ENCODE data around the gene VPS52.
"Not testable (repeated sequence)": the region's sequence is repeated elsewhere in the genome, so short reads cannot be mapped to it uniquely, and the experiment has no call there.

The VPS52 gene

DNA sequence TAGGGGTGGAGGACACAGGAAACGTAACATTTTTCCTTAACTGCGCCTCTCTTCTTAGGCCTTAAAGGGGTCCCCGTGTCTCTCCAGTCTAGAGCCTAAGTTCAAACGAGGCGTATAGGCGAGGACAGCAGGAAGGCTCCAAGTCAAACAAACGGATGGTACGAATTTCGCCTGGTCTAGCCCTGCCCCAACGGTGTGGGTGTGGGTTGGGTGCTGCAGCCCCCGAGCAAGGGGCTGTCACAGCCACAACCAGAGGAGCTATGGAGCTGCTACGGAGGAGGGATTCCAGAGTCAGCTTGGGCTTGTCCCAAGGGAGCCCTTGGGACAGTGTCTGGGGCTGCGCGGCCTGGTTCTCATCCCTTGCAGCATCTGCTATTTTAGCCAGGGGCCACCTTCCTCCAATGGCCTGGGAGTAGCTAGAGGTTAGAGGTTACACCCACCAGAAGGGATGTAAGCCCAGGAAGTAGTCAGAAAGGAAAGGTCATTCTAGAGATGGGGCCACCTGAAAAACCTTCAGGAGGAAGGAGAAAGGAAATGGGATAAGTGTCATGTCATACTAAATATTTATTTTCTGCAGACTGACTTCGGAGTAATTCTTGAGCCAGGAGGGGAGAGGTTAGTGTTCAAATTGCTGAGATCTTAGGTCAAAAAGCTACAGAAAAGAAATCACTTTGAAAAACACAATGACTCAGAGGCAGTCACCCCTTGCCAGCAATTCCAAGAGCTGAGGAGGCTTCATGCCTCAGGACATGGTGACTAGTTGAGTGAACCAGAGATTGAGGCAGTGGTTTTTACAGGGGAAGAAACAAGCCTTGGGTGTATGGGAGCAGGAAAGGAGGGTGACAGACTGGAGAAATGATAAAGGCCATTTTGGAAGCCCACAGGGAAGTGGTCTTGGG lies 21.7 kb downstream of the VPS52 start:
- no peak for DNase-seq (ENCODE audit: low spot score)

DNA sequence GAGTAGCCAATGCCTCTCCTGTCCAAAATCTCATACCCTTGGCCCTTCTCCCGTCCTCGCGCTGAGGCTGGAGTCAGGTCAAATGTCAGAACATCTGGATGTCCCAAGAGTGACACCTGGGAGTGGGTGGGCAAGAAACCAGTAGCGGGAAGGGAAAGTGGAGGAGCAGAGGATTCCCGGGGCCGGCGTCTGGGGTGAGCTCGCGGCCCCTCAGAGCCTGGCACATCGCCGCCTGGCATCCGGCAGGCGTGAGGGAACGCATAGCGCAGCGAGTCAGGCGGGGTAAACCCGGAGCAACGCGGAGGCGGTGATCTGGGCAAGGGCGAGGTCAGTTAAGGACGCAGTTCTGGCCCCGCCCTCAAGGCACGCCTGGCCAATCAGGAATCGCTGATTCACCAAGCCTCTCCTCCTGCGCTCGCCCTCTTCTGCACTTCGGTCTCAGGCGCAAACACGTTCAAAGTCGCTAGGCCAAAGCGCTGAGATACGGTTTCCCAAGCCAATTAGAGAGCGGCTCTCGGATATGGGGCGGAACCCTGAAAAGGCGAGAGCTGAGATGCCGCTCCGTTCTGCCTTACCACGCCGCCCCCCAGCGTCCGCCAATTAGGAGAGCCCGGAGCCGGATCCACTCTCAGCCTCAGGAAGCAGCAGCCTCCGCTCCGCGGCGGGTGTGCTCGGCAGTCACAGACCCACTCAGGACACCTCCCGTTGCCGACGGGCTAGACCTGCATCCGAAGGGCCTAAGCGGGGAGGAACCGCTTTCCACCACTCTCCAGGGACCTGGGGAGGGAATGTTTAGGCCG lies 22.5 kb downstream of the VPS52 start:
- peak; percentile 98 for DNase-seq (ENCODE audit: low spot score)

DNA sequence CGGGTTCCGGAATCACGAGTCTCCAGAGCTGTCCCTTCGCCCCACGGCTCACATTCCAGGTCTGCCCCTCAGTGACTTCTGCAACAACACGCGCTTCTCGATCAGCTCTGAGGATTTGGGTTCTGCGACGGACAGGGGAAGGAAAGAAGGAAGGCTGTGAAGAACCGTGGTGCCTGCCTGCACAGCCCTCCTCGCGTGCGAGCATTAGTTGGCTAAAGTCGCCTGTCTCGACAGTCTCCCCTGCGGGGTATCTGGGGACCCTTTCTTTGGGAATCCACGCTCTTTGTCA lies 23.1 kb downstream of the VPS52 start:
- DNase-seq (ENCODE audit: low spot score) = peak; percentile 19

DNA sequence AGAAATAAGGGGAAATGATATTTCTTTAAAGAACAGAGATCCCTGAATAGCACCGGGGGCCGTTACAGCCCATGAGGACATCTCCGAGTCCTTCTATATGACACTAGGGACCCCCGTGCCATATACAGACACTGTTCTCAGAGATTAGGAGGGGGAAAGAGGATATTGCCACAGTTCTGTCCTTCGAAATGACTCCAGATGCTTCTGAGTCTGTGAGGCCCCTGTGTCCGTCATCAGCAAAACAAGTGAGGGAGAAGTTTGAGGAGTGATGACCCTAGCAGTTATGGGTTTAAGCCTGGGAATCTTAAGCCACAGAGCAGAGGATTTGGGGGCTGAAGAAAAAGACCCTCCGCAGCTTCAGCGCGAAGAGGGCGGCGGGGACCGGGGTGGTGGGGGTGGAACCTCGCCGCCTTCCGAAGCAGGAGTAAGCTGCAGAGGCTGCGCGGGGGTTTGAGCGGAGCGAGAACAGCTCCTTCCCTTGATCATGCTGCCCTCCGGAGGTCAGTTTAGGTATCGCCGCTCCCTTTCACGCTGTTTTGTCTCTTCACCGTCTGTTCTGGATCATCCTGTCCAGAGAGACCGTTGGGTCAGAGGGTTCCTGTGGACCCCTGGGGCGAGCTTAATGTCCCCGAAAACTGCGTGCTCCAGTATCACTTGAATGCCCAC lies 23.6 kb downstream of the VPS52 start:
- peak; percentile 91 for DNase-seq (ENCODE audit: low spot score)

DNA sequence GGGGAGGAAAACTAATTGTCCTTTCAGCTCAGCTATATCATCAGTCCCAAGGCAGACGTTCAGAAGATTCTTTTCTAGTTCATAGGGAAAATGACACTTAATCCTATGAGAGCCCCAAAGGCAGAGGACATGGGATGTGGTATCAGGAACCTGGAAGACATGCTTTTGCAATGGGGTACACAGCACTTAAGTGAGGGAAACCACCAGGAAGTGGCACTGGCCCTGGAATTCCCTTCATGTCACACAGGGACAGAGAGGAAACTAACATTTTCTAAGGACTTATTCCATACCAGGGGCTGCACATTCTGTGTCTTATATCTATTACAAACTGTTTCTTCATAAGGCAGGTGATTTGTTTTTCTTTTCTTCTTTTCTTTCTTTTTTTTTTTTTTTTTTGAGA lies 28.2 kb downstream of the VPS52 start:
- no peak for DNase-seq (ENCODE audit: low spot score)

DNA sequence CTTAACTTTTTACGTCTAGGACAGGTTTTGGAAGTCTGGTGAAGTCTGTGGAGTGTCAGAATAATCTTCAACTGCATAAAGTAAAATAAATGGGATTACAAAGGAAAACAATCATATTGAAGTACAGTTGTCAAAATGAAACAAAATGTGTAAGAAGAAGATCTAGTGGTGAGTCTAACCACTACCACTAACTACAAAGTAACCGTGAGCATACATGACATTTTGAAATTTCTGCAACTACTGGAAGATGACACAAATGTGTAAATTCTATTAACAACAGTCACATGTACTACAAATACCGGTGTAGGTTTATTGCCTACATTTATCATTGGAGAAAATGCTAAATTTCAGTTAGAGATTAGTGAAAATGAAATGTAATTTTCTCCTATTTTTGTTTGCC lies 29.7 kb downstream of the VPS52 start:
- DNase-seq (ENCODE audit: low spot score) = no peak

DNA sequence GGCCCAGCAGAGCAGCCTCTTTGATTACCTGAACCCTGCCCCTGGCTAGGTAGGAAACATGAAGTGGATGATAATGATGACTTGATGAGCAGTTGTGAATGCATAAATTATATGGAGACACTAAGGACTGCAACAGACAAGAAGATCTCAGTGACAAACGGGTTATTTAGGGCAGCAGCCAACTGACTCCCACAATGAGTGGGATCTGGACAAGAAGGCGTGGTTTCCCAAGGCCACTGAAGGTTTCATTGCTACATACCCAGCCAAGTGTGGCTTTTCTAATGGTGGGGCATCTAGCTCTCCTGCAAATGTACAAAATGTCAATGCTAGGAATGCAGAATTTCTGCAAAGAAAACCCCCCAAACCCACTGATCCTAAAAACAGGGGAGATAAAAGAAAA lies 33.9 kb downstream of the VPS52 start:
- no peak for DNase-seq (ENCODE audit: low spot score)

DNA sequence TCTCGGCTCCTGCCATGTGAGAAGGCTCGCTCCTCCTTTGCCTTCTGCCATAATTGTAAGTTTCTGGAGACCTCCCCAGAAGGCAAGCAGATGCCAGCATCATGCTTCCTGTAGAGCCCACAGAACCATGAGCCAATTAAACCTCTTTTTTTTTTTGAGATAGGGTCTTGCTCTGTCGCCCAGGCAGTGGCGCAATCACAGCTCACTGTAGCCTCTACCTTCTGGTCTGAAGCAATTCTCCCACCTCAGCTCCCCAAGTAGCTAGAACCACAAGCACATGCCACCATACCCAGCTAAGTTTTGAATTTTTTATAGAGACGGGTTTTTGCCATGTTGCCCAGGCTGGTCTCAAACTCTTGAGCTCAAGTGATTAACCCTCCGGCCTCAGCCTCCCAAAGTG lies 34.8 kb downstream of the VPS52 start:
- no peak for DNase-seq (ENCODE audit: low spot score)

DNA sequence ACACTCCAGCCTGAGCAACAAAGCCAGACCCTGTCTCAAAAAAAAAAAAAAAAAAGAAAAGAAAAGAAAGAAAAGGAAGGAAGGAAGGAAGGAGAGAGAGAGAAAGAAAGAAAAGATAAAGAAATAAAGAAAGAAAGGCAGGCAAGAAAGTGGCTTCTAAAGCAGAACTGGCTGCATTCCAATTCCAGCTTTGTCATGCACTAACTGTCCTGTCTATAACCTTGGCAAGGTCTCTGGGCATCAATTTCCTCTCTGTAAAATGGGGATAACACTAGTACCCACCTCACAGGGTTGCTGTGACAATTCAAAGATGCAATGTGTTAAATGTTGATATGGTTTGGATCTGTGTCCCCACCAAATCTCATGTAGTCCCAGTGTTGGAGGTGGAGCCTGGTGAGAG lies 35.3 kb downstream of the VPS52 start:
- no peak for DNase-seq (ENCODE audit: low spot score)

DNA sequence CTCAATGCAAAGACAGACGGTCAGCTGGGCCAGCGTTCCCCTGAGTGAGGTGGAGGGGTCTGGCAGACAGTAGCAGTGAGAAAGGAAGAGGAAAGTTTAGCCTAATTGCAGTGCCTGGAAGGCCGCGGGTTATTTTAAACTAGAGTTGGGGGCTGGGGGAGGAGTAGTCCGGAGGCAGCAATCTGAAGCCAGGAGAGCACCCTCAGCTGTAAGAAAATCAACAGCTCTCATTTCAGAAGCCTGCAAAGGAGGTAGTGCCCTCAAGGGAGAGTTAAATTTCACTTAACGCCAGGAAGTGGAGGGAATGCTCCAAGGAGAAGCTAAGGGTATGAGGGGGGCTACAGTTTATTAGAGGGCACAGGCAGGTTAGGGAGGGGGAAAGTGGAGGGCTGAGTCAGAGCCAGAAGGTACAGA lies 36.4 kb downstream of the VPS52 start:
- DNase-seq (ENCODE audit: low spot score) = no peak

DNA sequence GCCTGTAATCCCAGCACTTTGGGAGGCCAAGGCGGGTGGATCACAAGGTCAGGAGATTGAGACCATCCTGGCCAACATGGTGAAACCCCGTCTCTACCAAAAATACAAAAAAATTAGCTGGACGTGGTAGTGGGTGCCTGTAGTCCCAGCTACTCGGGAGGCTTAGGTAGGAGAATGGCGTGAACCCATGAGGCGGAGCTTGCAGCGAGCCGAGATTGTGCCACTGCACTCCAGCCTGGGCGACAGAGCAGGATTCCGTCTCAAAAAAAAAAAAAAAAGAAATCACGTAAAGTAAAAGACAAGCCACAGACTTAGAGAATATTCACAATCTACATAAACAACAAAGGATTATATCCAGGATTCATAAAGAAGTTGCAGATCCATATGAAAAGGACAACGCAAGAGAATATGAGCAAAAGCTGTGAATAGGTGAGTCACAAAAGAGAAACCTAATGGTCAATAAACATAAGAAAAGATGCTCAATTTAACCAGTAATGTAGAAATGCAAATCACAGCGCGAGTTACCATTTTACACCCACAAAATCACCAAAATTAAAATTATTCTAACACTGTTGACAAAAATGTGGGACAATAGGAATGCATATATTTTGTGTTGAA lies 45.1 kb downstream of the VPS52 start:
- DNase-seq (ENCODE audit: low spot score) = not testable (repeated sequence)

DNA sequence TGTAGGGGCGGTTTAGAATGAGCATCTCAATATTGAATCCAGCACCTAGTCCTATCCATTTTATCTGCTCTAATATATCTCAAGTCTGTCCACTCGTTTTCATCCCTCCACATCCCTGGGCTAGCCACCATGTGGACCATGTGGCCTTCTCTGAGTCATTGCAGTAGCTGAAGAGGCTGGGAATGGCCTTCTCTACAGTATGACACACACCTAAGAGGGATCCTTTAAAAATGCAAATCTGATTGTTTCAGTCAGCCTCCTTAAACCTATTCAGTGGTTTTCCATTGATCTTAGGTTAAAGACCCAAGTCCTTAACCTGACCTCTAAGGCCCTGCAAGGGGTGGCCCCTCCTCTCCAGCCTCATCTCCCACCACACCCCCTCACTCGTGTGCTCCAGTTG lies 54.0 kb downstream of the VPS52 start:
- no peak for DNase-seq (ENCODE audit: low spot score)

DNA sequence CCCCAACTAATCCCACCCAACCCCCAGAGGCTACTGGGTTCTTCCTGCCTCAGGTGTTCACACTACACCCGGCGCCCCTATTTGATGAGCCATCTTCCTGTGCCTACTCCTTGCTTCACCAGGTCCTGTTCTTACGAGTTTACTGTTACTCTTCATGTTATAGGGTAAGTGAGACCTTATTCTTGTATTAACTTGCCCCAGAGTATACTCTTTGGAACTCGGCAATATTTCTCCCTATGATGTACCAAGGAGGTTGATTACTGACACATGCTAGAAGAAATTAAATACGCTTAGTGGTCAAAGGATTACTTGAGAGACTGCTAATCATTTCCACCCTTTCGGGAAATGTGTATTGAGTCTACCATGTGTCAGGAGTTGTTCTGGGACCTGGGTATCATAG lies 54.4 kb downstream of the VPS52 start:
- DNase-seq (ENCODE audit: low spot score) = no peak

DNA sequence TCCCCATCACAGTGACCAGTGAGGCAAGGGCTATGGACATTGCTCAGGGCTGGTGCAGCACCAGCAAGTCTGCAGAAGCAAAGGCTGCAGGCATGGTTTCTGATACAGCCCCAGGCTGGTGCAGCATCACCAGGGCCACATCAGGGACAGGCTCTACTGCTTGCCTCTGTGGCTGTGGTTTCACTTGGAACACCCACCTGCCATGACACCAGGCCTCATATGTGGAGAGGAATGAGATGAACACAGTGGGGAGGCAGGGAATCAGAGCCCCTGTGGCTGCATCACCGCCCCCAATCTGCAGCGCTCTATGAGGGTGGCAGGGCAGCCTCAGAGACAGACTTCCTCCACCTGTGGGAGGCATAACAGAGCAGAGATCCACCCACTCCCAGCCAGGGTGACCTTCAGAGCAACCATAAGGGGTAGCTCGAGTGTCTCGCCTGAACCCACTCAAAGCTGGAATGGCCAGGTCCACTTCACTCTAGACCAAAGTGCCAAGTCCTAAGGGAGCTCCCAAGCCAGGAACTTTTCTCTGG lies 55.5 kb downstream of the VPS52 start:
- no peak for DNase-seq (ENCODE audit: low spot score)

DNA sequence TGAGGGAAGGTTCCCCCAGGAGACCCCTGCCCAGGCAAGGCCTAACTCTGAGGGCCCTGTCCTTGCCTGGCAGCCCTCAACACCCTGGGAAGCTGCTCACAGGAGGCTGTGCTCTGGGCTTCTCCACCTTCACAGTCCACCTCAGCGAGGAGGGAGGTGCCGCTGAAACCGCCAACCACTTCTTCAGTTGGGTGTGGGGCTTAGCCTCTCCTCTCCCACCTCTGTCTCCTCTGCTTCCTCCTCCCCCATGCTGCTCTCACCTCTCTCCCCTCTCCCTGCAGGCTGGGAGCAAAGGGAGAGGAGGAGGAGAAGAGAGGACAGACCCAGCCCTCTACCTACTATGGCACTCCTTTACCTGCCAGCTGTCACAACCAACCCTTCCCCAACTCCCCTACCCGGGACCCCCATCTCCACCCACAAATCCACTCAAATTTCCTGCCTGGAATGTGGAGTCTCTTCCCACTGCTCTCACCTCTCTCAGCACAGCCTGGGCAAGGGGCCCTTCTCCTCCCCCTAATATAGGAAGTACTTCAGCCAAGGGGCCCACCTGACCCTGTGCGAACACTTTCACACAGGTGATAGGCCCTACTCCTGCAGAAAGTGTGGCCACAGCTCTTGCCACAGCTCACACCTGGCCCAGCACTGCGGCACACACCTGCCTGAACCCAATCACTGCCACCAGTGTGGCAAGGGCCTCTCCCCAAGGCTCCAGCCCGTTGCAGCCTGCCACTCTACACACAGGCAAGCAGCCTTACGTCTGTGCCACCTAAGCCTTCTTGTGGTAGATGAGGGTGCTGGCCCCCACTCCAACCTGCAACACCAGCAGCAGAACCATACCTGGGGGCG lies 56.2 kb downstream of the VPS52 start:
- DNase-seq (ENCODE audit: low spot score) = no peak

DNA sequence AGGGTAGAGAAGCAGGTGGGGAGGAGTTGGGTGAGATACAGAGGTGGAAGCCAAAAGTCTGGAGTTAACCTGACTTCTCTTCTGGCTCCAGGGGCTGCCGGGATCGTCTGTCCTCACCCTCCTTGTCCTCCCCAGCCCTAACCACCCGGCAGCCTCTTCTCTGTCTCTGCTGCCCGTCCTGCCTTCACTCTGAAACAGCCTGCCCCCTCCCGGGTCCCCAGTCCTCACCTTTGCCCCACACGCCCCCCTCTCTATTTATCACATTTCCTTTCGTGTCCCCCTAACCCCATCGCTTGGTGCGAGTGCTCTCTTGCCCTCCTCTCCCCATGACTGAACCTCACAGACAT lies 57.7 kb downstream of the VPS52 start:
- no peak for DNase-seq (ENCODE audit: low spot score)

DNA sequence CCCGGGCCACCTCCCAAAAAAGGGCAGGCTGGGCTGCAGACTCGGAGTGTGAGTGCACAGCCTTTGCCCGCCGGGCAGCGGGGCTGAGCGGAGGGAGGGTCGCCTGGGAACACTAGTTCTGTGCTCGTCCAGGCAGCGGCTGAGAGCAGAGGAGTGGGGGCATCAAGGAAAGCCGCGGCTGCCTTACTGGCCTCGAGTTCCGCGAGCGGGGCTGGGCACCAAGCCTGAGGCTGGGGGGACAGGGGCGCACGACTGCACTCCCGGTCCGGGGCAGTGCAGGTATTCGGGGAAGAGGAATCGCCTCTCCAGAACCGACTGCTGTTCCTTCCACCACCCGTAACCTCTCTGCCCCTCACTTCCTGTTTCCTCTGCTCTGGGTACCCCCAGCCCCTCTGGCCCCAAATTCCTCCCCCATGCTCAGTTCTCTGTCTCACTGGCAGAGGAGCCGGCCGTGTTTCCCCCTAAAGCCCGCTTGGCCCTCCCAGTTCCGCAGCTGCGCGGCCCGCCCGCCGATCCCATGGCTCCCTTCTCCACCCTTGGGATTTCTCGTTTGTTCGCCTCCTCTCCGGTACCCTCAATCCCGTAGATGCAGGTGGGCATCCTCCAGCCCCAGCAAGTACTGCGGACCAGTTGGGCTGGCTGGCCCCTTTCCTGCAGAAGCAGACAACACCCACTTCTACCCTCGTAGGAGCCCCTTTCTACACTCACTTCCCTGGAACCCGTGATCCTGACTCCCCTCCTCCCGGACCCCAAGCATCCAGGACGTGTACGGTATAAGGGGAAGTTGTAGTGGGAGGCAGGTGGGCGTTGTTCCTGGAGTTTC lies 58.3 kb downstream of the VPS52 start:
- no peak for DNase-seq (ENCODE audit: low spot score)

DNA sequence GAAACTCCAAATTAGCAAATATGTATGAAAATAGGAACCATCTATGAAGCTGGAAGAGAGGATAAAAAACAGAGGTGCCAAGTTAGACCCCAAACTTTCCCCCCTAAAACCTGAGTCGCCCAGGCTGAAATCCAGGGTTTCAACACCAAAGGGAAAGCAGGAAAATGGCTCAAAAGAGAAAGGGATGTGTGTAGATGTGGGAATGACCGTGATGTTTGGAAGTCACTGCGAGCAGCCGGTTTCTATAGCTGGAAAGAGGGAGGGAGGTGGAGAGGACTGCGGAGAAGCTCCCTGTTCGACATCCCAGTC lies 58.9 kb downstream of the VPS52 start:
- no peak for DNase-seq (ENCODE audit: low spot score)

DNA sequence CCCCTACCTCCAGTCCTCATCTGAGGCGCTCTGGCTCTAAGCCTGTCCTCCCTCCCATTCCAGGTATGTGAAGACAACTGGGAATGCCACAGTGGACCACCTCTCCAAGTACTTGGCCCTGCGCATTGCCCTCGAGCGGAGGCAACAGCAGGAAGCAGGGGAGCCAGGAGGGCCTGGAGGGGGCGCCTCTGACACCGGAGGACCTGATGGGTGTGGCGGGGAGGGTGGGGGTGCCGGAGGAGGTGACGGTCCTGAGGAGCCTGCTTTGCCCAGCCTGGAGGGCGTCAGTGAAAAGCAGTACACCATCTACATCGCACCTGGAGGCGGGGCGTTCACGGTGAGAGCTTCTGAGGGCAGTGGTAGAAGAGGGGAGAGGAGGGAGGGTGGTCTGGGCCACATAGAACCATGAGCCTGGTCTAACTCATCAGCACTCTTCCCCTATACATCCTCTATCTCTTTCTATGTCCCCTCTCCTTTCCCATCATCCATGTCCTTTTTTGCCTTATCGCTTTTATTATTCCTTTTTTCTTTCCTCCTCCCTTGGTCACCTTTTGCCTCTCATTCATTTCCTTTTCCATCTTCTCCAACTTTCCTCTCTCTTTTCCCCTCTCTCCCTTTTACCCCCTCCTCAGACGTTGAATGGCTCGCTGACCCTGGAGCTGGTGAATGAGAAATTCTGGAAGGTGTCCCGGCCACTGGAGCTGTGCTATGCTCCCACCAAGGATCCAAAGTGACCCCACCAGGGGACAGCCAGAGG lies 59.8 kb downstream of the VPS52 start:
- DNase-seq (ENCODE audit: low spot score) = no peak

DNA sequence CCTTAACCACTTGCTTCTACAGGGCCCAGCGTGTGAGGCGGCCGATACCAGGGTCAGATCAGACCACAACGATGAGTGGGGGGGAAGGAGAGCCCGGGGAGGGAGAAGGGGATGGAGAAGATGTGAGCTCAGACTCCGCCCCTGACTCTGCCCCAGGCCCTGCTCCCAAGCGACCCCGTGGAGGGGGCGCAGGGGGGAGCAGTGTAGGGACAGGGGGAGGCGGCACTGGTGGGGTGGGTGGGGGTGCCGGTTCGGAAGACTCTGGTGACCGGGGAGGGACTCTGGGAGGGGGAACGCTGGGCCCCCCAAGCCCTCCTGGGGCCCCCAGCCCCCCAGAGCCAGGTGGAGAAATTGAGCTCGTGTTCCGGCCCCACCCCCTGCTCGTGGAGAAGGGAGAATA lies 60.5 kb downstream of the VPS52 start:
- DNase-seq (ENCODE audit: low spot score) = no peak
